ENCODE measurements around the gene MRAP2.

- TF ChIP-seq EZH2phosphoT487 (IDR thresholded peaks at IDR 0.05; ENCODE audit: insufficient read depth, low read depth): no peak
- TF ChIP-seq EZH2 (IDR thresholded peaks at IDR 0.05; ENCODE audit: insufficient read depth, poor library complexity, severe bottlenecking): no peak
Observed at GRCh38 chr6:84007871-84008270, 25.7 kb upstream of the MRAP2 start.
